Activated CD4-positive, alpha-beta T cell treated with anti-CD3 and anti-CD28 coated beads, Interleukin-2, amount 50 U/mL, for 1 hour (primary cell): ENCODE measurements around the gene MMP15.
"Not testable (repeated sequence)": the region's sequence is repeated elsewhere in the genome, so short reads cannot be mapped to it uniquely, and the experiment has no call there.

ENCODE experiments used
- DNase-seq: peaks from one replicate; pipeline ENCODE4 v3.0.0-alpha.2; 2020

Gene MMP15

DNA sequence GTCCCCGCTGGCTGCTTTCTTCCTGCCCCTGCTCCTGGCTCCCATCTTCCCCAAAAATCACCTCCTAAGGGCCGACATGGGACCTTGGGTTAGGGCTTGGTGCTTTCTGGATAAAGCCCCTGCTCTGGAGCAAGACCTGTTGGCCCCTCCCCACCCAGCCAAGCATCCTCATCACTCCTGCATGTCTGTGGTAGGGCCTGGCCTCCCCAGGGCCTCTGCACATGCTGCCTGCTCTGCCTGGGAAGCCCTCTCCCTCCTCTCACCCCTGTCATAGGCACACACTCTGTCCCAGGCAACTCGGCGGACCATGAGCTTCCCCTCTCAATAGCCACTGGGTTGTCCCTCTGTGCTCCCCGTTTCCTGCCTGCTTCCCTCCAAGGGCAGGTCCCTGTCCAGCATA is 68.5 kb downstream of the MMP15 start:
- no peak for DNase-seq

DNA sequence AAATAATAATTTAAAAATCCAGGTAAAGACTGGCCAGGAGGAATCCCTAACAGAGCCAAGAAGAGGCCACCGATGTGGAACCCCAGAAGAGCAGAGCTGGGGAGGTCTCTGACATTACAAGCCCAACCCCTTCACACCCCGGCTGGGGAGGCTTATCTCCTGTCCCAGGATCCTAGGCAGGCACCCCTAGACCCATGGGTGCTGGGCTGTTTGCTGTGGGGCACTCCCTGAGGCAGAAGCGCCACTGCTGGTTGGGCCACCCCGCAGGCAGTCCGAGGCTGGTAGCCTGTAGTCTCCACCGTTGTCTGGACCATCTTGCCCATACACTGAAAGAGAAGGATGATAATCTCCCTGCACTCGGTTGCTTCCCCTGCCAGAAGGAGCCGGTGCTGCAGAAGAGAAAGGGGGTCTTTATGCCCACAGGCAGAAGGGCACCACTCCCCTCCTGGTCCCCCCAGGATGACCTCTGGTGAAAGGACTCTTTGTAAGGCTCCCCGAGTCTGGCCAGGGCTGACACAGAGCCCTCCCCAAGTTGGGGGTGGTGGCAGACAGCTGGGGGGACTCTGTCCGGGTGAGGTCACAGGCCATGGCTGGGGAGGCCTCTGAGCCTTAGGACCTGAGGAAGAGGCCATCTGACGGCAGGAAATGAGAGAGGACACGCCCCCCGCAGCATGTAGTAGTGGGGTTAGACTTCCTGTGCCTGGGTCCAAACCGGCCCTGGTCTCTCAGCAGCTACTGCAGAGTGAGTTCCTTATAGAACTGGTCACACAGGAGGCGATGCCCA is 69.4 kb downstream of the MMP15 start:
- DNase-seq: no peak

DNA sequence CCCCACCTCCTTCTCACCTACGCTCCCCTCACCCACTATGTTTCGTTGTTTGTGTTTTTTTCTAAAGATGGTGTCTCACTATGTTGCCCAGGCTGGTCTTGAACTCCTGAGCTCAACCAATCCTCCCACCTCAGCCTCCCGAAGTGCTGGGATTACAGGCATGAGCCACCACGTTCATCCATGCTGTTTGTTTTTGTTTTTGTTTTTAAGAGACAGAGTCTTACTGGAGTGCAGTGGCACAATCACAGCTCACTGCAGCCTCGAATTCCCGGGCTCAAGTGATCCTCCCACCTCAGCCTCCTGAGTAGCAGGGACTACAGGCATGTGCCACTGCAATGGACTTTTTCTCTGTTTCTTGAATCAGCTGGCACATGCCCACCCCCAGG is 70.0 kb downstream of the MMP15 start:
- DNase-seq: not testable (repeated sequence)

DNA sequence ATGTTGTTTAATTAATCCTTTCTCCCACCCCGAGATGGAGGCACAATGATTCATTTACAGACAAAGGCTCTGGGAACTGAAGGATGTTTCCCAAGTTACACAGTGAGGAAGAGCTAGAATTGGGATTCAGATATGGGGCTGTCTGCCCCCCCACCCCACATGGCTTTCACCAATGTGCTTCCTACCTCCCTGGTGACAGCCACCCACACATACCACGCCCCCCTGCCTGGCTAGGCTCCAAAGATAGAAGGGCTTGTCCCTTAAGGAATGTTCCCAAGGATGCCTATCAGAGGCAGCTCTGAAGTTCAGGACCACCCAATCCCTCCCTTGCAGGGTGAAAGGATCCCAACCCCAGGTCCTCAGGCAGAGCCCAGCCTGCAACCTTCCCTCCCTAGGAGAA is 70.7 kb downstream of the MMP15 start:
- no peak for DNase-seq
